Large intestine (tissue), 3 donors: Measurements from ENCODE around the gene BDP1. TPM values are rescaled to one million over a fixed set of nuclear protein-coding genes. Genes with fewer than 3 reads are reported as not detected.
A peak's percentile ranks its signal among the peaks of the same experiment; 100 is the strongest.
"Not testable (repeated sequence)": the region's sequence is repeated elsewhere in the genome, so short reads cannot be mapped to it uniquely, and the experiment has no call there.

ENCODE experiments used
- DNase-seq, 2 donors: peaks; one replicate each; pipeline versions ENCODE4 v3.0.0 to v3.0.0-alpha.2; 2013
- H3K27ac ChIP-seq: one replicate; pipeline ENCODE4 v1.5.1; 2013; ENCODE audit warnings: low read length
- H3K27me3 ChIP-seq: 2 replicates; pipeline ENCODE4 v1.6.1; 2013; ENCODE audit warnings: low read length; ENCODE audit not compliant: control insufficient read depth, insufficient read depth
- H3K36me3 ChIP-seq: 2 replicates; pipeline ENCODE4 v1.6.1; 2013; ENCODE audit warnings: low read length; ENCODE audit not compliant: control insufficient read depth, insufficient read depth
- H3K4me1 ChIP-seq: one replicate; pipeline ENCODE4 v1.6.1; 2013; ENCODE audit warnings: low read length; ENCODE audit not compliant: control insufficient read depth, insufficient read depth
- H3K4me3 ChIP-seq: one replicate; pipeline ENCODE4 v1.5.1; 2013; ENCODE audit warnings: low read length
- H3K9me3 ChIP-seq: one replicate; pipeline ENCODE4 v1.6.1; 2013; ENCODE audit warnings: mild to moderate bottlenecking, low read depth, low read length, moderate library complexity; ENCODE audit not compliant: control insufficient read depth
- WGBS: methylation state at CpG from one replicate; pipeline ENCODE4 v1.1.5; 2013; ENCODE audit warnings: low lambda C conversion rate; ENCODE audit not compliant: insufficient coverage; 5-methylcytosine and 5-hydroxymethylcytosine counted together
- polyA plus RNA-seq: library from polyadenylated mRNA; unstranded; fragments of 120-200 nt; gene quantifications from one replicate; pipeline ENCODE4 v1.2.1, GENCODE V29; 2013

The BDP1 gene
- polyA plus RNA-seq, 1 donor, result 23.2 TPM

DNA sequence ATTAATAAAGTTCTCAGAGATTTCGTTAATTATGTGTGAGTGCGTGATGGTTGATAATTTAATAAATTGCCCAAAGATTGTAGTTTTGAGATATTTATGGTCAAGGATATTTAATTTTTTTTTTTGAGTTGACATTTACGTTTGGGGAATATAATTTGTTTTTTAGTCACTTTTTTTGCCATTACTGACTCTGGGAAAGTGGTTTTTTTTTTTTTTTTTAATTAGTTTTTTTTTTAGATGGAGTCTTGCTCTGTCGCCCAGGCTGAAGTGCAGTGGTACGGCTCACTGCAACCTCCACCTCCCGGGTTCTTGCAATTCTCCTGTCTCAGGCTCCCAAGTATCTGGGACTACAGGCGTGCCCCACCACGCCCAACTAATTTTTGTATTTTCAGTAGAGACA is 1.7 kb downstream of the BDP1 start:
- H3K27ac ChIP-seq, result no peak overlapping the region
- H3K4me3 ChIP-seq, result no peak overlapping the region

DNA sequence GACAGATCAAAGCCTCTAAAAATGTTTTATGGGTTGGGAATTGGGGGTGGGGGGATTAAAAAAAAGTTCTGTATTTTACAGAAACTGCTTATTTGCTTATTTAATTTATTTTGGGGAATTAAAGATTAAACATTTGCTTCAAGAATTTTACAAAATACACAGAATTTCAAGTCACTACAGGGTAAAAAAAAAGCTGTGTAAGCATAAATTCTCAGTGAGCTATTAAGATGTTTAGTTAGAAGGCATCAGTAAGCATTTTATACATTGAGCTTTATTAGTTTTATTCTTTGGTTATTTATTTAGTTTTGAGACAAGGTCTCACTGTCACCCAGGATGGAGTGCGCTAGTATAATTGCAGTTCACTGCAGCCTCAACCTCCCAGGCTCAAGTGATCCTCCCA is 5.2 kb downstream of the BDP1 start:
- no peak overlapping the region for H3K4me3 ChIP-seq
- no peak overlapping the region for H3K27ac ChIP-seq
- peaks cover 61% of the 10 kb centered on the region for H3K36me3 ChIP-seq
- H3K9me3 ChIP-seq, result no peaks in the 10 kb centered on the region
- no peaks in the 10 kb centered on the region for H3K27me3 ChIP-seq
- no CpG with 5 or more reads among the region's 1 CpG for WGBS
- peaks cover 4% of the 10 kb centered on the region for H3K4me1 ChIP-seq
- DNase-seq, result no peak

More for the DNA sequence above, 1.7 kb downstream of the BDP1 start:
- WGBS, result 93% methylated on average over 3 of the region's 8 CpGs
- H3K4me1 ChIP-seq, result peaks cover 6% of the 10 kb centered on the region
- no peaks in the 10 kb centered on the region for H3K9me3 ChIP-seq
- H3K27me3 ChIP-seq, result no peaks in the 10 kb centered on the region
- peaks cover 31% of the 10 kb centered on the region for H3K36me3 ChIP-seq
- no peak for DNase-seq

DNA sequence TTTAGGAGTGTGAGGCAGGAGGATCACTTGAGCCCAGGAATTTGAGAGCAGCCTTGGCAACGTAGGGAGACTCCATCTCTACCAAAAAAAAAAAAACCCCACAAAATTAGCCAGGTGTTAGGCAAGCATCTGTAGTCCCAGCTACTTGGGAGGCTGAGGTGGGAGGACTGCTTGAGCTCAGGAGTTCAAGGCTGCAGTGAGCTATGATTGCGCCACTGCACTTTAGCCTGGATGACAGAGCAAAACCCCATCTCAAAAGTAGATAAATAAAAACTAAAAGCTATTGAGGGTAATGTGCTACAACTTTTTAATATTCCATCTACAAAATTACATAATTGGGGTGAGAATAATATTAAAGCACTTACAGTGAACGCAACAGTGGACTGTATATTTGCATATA is 5.9 kb downstream of the BDP1 start:
- Histone ChIP-seq H3K4me3 (no peak overlapping the region), H3K27ac (no peak overlapping the region), H3K4me1 (peaks cover 4% of the 10 kb centered on the region), H3K9me3 (no peaks in the 10 kb centered on the region), H3K36me3 (peaks cover 65% of the 10 kb centered on the region), H3K27me3 (no peaks in the 10 kb centered on the region)
- no peak for DNase-seq
- WGBS, result no CpG with 5 or more reads among the region's 3 CpGs

DNA sequence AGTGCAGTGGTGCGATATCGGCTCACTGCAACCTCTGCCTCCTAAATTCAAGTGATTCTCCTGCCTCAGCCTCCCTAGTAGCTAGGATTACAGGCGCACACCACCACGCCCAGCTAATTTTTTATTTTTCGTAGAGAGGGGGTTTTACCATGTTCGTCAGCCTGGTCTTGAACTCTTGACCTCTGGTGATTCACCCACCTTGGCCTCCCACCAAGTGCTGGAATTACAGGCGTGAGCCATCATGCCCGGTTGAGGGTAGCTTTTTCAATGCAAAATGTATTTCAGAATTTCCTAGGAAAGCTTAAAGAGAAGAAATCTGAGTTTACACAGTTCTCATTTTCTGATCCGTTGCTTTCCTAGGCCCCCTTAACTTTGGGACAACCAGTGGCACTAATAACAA is 15.7 kb downstream of the BDP1 start:
- Histone ChIP-seq H3K9me3 (no peaks in the 10 kb centered on the region), H3K4me3 (no peak overlapping the region), H3K27me3 (no peaks in the 10 kb centered on the region), H3K27ac (no peak overlapping the region), H3K36me3 (peaks cover 46% of the 10 kb centered on the region), H3K4me1 (no peaks in the 10 kb centered on the region)
- WGBS, result no CpG with 5 or more reads among the region's 9 CpGs
- no peak for DNase-seq

DNA sequence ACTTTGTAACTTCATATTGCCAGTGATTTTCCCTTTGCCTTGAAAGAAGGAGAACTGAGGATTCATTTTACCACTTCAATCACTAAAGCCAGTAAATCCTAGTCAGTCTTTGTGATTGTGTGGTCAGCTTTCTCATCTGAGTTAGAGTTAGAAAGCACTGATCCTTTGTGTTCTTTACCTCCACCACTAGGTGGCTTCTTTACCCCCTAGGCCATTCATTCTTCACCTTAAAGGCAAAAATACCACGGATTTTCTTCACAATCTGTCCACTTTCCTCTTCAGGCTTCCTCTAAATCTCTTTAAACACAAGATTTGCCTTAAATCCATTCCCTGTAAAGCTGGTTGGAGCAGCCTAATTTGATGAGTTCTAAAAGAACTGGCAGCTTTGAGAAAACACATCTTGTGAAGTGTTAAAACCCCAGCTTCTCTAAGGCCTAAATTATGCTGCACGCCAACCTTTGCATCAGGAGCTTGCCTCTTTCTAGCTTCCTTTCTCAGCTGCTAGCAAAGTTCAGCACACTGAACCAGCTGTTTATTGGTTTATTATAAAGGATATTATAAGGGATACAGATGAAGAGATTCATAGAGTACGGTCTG is 20.4 kb downstream of the BDP1 start:
- Histone ChIP-seq H3K27me3 (no peaks in the 10 kb centered on the region), H3K27ac (no peak overlapping the region), H3K9me3 (no peaks in the 10 kb centered on the region), H3K4me1 (no peaks in the 10 kb centered on the region), H3K4me3 (no peak overlapping the region), H3K36me3 (peaks cover 52% of the 10 kb centered on the region)
- WGBS, result 50% methylated on average over 2 of the region's 3 CpGs
- DNase-seq, result no peak

DNA sequence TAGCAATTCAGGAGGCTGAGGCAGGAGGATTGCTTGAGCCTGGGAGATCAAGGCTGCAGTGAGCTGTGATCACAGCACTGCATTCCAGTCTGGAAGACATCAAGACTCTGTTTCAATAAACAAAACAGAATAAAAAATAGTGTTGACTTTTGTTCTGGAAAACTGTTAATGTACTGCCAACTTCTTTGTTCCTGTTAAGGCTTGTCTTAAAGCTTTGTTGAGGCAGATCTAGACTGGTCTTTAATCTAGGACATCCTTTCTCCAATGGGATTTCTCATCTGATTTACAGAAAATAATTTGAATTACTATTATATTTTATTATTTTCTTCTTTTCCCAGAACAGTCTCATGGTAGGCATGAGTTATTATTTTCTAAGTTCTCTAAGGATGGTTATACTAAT is 26.0 kb downstream of the BDP1 start:
- no peak for DNase-seq
- H3K27ac ChIP-seq, result no peak overlapping the region
- H3K4me1 ChIP-seq, result no peaks in the 10 kb centered on the region
- peaks cover 47% of the 10 kb centered on the region for H3K36me3 ChIP-seq
- H3K9me3 ChIP-seq, result no peaks in the 10 kb centered on the region
- H3K4me3 ChIP-seq, result no peak overlapping the region
- no peaks in the 10 kb centered on the region for H3K27me3 ChIP-seq

DNA sequence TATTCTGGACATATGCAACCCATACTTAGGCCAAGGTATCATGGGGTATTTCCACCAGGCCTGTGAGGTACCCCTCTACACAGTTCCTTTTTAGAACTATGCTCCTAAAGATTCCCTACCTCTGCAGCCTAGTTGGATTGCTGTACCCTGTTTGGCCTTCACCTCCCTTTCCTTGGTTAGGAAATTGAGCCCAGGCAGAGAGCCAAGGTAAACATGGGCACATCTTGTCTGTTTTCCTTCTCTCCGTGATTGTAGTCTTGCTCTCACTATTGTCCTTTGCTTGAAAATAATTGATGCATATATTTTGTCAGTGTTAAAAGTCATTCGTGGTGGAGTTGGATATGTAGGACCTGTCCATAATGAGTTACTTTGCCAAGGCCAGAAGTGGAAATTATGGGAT is 26.7 kb downstream of the BDP1 start:
- no peak overlapping the region for H3K4me3 ChIP-seq
- H3K27me3 ChIP-seq, result no peaks in the 10 kb centered on the region
- DNase-seq, result peak in 1 of 2 donors; percentile 10
- no peaks in the 10 kb centered on the region for H3K4me1 ChIP-seq
- H3K9me3 ChIP-seq, result no peaks in the 10 kb centered on the region
- H3K27ac ChIP-seq, result no peak overlapping the region
- WGBS, result no CpG with 5 or more reads among the region's 2 CpGs
- peaks cover 46% of the 10 kb centered on the region for H3K36me3 ChIP-seq

DNA sequence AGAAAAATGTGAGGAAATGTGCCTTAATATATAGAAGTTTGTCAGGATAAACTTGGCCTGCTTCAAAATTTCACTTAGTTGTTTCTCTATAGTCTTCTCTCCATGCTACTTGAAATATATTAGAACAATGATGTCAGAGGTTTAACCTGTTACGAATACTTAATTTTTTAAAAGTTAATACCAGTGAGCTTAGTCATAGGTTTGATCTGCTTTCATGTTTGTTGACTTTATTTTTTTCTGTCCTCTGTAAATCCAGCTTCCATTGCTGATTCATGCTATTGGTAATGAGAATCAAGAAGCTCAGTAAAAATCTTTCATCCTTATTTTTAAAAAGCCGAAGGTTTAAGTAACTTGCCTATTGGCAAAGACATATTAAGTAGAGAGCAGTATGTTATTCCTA is 27.9 kb downstream of the BDP1 start:
- DNase-seq, result no peak

DNA sequence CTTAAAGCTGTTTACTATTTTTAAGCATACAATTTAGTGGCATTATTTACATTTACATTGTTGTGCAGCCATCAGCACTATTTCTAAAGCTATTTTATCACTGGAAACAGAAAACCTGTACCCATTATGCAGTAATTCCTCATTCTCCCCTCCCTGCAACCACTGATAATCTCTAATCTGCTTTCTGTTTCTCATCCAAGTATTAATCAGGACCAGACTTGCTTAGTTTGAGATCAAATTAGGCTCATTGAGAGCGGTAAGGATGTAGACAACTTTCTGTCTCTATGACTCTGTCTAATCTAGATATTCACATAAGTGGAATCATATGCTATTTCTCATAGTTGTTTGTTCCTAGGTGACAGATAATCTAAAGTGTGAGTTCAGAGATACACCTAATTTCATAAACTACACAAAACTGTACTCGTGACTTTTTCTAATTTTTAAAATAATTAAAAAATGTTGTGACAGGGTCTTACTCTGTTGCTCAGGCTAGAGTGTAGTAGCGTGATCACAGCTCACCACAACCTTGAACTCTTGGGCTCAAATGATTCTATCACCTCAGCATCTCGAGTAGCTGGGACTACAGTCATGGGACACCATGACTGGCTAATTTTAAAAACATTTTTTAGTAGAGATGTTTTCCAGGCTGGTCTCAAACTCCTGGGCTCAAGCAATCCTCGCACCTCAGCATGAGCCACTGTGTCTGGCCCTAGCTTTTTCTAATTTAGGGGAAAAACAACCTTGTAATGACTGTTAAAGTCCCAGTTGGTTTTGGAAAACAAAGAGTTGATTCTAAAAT is 37.6 kb downstream of the BDP1 start:
- Histone ChIP-seq H3K9me3 (no peaks in the 10 kb centered on the region), H3K27me3 (no peaks in the 10 kb centered on the region), H3K4me1 (no peaks in the 10 kb centered on the region), H3K36me3 (peaks cover 49% of the 10 kb centered on the region), H3K27ac (no peak overlapping the region), H3K4me3 (no peak overlapping the region)
- WGBS, result no CpG with 5 or more reads among the region's 5 CpGs
- DNase-seq, result no peak

More for the DNA sequence above, 27.9 kb downstream of the BDP1 start:
- WGBS, result 100% methylated on average over 2 of the region's 2 CpGs
- no peak overlapping the region for H3K27ac ChIP-seq
- no peaks in the 10 kb centered on the region for H3K4me1 ChIP-seq
- H3K36me3 ChIP-seq, result peaks cover 49% of the 10 kb centered on the region
- H3K27me3 ChIP-seq, result no peaks in the 10 kb centered on the region
- H3K4me3 ChIP-seq, result no peak overlapping the region
- no peaks in the 10 kb centered on the region for H3K9me3 ChIP-seq

DNA sequence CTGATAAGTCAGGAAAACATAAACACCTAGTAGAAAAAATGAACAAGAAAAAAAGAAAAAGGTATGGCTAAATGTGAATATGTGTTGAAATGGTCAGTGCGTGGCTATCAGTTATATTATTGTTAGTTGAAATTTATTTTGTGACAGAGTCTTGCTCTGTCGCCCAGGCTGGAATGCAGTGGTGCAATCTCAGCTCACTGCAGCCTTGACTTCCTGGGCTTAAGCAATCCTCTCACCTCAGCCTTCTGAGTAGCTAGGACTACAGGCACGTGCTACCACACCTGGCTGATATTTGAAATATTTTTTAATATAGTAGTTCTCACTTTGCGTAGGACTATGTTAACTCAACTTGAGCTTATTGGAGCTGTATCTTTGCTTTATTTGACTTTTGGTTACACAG is 38.8 kb downstream of the BDP1 start:
- not testable (repeated sequence) for H3K27me3 ChIP-seq, DNase-seq, H3K4me1 ChIP-seq, H3K4me3 ChIP-seq, H3K27ac ChIP-seq, H3K9me3 ChIP-seq
- peaks cover 53% of the 10 kb centered on the region for H3K36me3 ChIP-seq
- 100% methylated on average over 1 of the region's 4 CpGs for WGBS

DNA sequence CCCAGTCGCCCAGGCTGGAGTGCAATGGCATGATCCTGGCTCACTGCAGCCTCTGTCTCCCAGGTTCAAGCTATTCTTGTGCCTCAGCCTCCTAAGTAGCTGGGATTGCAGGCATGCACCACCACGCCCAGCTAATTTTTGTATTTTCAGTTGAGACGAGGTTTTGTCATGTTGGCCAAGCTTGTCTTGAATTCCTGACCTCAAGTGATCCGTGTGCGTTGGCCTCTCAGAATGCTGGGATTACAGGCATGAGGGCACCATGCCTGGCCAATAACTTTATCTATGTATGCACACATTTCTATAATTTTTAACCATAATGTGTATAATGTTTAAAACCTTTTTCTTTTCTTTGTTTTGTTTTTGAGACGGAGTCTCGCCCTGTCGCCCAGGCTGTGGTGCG is 43.3 kb downstream of the BDP1 start:
- not testable (repeated sequence) for H3K27me3 ChIP-seq, DNase-seq, H3K9me3 ChIP-seq, H3K27ac ChIP-seq, H3K4me3 ChIP-seq, H3K4me1 ChIP-seq
- peaks cover 53% of the 10 kb centered on the region for H3K36me3 ChIP-seq
- 100% methylated on average over 5 of the region's 9 CpGs for WGBS
